ENCODE results near the gene MRPS5.

MRPS5 gene

GRCh38 chr2:95068256-95068655 lies 53.4 kb downstream of the MRPS5 start:
- no peak overlapping the region for H3K14ac ChIP-seq (ENCODE audit: low read length in 2 of 2)
- no peak overlapping the region for H3K18ac ChIP-seq (ENCODE audit: low read depth in 1 of 2, low read length in 2 of 2)
- no peak for DNase-seq
- no peaks in the 10 kb centered on the region for H3K4me1 ChIP-seq (ENCODE audit: control insufficient read depth, insufficient read depth, low read depth, low read length)
- no peak overlapping the region for H3K23ac ChIP-seq (ENCODE audit: low read length in 2 of 2)
- peaks cover 7 to 34% of the 10 kb centered on the region in 2 experiments for H3K27me3 ChIP-seq (ENCODE audit: control insufficient read depth in 1 of 2, insufficient read depth in 1 of 2, low read length in 2 of 2)
- H2AFZ ChIP-seq (ENCODE audit: low read depth, low read length), result no peak overlapping the region
- H4K91ac ChIP-seq (ENCODE audit: low read length), result no peak overlapping the region
- no peak overlapping the region for H3K27ac ChIP-seq (ENCODE audit: low read length, poor library complexity, severe bottlenecking)
- no peak overlapping the region for H2BK15ac ChIP-seq (ENCODE audit: low read depth, poor library complexity, severe bottlenecking)
- no peak overlapping the region for H2BK12ac ChIP-seq (ENCODE audit: low read length in 2 of 2)
- H3K4me3 ChIP-seq (ENCODE audit: insufficient read depth in 1 of 2, low read depth in 1 of 2, low read length in 2 of 2), result no peak overlapping the region
- H2BK5ac ChIP-seq (ENCODE audit: low read depth, low read length, poor library complexity, severe bottlenecking), result no peak overlapping the region
- no peak overlapping the region for H2AK5ac ChIP-seq (ENCODE audit: low read length, severe bottlenecking)
- WGBS, result 89% methylated on average over 1 of the region's 2 CpGs
- no peak overlapping the region for H4K8ac ChIP-seq (ENCODE audit: low read length)
- no peaks in the 10 kb centered on the region for H3K9me3 ChIP-seq (ENCODE audit: control insufficient read depth, low read length)
- no peaks in the 10 kb centered on the region for H3K36me3 ChIP-seq (ENCODE audit: control insufficient read depth in 1 of 2, insufficient read depth in 2 of 2, low read depth in 1 of 2, low read length in 2 of 2)
- H3K9ac ChIP-seq (ENCODE audit: low read length), result no peak overlapping the region
- no peak overlapping the region for H3K4me2 ChIP-seq (ENCODE audit: low read length, poor library complexity, severe bottlenecking)
- H2BK120ac ChIP-seq (ENCODE audit: low read depth, low read length), result no peak overlapping the region
- no peaks in the 10 kb centered on the region for H3K79me1 ChIP-seq (replicated peaks; ENCODE audit: low read length, poor library complexity, severe bottlenecking)
- no peak overlapping the region for H3K4ac ChIP-seq (ENCODE audit: low read depth in 1 of 2, low read length in 2 of 2)

DNA sequence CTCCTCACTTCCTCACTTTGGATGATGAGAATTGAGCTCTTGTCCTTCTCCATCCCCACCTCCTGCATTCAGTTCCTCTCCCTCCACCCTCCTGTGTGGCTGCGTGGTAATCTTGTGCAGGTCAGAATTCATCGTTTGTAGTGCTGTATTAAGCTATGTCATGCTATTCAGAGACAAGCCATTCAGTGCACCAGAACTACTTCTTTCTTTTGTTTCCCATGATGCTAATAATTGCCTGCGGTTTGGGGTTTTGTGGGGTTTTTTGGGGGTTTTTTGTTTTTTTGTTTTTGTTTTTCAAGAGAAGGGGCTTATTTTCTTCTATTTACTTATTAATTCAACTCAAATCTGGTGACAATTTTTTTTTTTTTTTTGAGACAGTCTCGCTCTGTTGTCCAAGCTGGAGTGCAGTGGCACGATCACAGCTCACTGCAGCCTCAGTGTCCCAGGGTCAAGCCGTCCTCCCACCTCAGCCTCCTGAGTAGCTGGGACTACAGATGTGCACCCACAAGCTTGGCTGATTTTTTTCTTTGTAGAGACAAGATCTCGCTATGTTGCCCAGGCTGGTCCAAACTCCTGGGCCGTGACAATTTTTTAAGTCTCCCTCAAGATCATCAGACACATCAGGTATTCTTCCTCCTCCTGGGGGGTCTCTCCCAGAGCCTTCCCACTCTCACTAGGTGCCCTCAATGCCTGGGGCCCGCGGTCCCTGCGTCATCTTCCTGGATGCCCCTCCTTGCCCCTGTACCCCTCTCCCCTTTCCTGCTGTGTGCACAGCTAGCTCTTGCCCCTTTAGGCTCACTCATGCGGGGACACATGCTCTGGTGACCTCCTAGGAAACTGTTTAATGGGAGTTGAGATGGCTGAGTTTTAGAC lies 58.3 kb downstream of the MRPS5 start:
- Histone ChIP-seq H3K4me1 (ENCODE audit: control insufficient read depth, insufficient read depth, low read depth, low read length) (peaks cover 5% of the 10 kb centered on the region), H4K8ac (ENCODE audit: low read length) (no peak overlapping the region), H3K36me3 (ENCODE audit: control insufficient read depth in 1 of 2, insufficient read depth in 2 of 2, low read depth in 1 of 2, low read length in 2 of 2) (no peaks in the 10 kb centered on the region), H2AFZ (ENCODE audit: low read depth, low read length) (no peak overlapping the region), H3K4ac (ENCODE audit: low read depth in 1 of 2, low read length in 2 of 2) (no peak overlapping the region), H2BK12ac (ENCODE audit: low read length in 2 of 2) (no peak overlapping the region), H3K79me1 (replicated peaks; ENCODE audit: low read length, poor library complexity, severe bottlenecking) (no peaks in the 10 kb centered on the region), H2BK120ac (ENCODE audit: low read depth, low read length) (no peak overlapping the region), H3K27ac (ENCODE audit: low read length, poor library complexity, severe bottlenecking) (no peak overlapping the region), H3K9me3 (ENCODE audit: control insufficient read depth, low read length) (no peaks in the 10 kb centered on the region), H2AK5ac (ENCODE audit: low read length, severe bottlenecking) (no peak overlapping the region), H3K4me3 (ENCODE audit: insufficient read depth in 1 of 2, low read depth in 1 of 2, low read length in 2 of 2) (no peak overlapping the region), H3K4me2 (ENCODE audit: low read length, poor library complexity, severe bottlenecking) (no peak overlapping the region), H3K23ac (ENCODE audit: low read length in 2 of 2) (no peak overlapping the region), H2BK15ac (ENCODE audit: low read depth, poor library complexity, severe bottlenecking) (no peak overlapping the region), H3K27me3 (ENCODE audit: control insufficient read depth in 1 of 2, insufficient read depth in 1 of 2, low read length in 2 of 2) (peaks cover 17 to 55% of the 10 kb centered on the region in 2 experiments), H3K14ac (ENCODE audit: low read length in 2 of 2) (no peak overlapping the region), H2BK5ac (ENCODE audit: low read depth, low read length, poor library complexity, severe bottlenecking) (no peak overlapping the region), H3K18ac (ENCODE audit: low read depth in 1 of 2, low read length in 2 of 2) (no peak overlapping the region), H3K9ac (ENCODE audit: low read length) (no peak overlapping the region), H4K91ac (ENCODE audit: low read length) (no peak overlapping the region)
- DNase-seq, result no peak
- WGBS, result 74% methylated on average over 7 of the region's 12 CpGs

- DNase-seq, result no peak
- no peak overlapping the region for H4K91ac ChIP-seq (ENCODE audit: low read length)
- no peak overlapping the region for H2AFZ ChIP-seq (ENCODE audit: low read depth, low read length)
- no peak overlapping the region for H3K4me3 ChIP-seq (ENCODE audit: insufficient read depth in 1 of 2, low read depth in 1 of 2, low read length in 2 of 2)
- H3K9ac ChIP-seq (ENCODE audit: low read length), result no peak overlapping the region
- H2BK120ac ChIP-seq (ENCODE audit: low read depth, low read length), result no peak overlapping the region
- H2BK5ac ChIP-seq (ENCODE audit: low read depth, low read length, poor library complexity, severe bottlenecking), result no peak overlapping the region
- no peak overlapping the region for H3K23ac ChIP-seq (ENCODE audit: low read length in 2 of 2)
- no peak overlapping the region for H3K4me2 ChIP-seq (ENCODE audit: low read length, poor library complexity, severe bottlenecking)
- H3K9me3 ChIP-seq (ENCODE audit: control insufficient read depth, low read length), result no peaks in the 10 kb centered on the region
- no peak overlapping the region for H3K14ac ChIP-seq (ENCODE audit: low read length in 2 of 2)
- H3K27me3 ChIP-seq (ENCODE audit: control insufficient read depth in 1 of 2, insufficient read depth in 1 of 2, low read length in 2 of 2), result peaks cover 18 to 63% of the 10 kb centered on the region in 2 experiments
- no peak overlapping the region for H4K8ac ChIP-seq (ENCODE audit: low read length)
- H2BK12ac ChIP-seq (ENCODE audit: low read length in 2 of 2), result no peak overlapping the region
- no peaks in the 10 kb centered on the region for H3K36me3 ChIP-seq (ENCODE audit: control insufficient read depth in 1 of 2, insufficient read depth in 2 of 2, low read depth in 1 of 2, low read length in 2 of 2)
- H3K18ac ChIP-seq (ENCODE audit: low read depth in 1 of 2, low read length in 2 of 2), result no peak overlapping the region
- H3K4ac ChIP-seq (ENCODE audit: low read depth in 1 of 2, low read length in 2 of 2), result no peak overlapping the region
- no peaks in the 10 kb centered on the region for H3K79me1 ChIP-seq (replicated peaks; ENCODE audit: low read length, poor library complexity, severe bottlenecking)
- peaks cover 5% of the 10 kb centered on the region for H3K4me1 ChIP-seq (ENCODE audit: control insufficient read depth, insufficient read depth, low read depth, low read length)
- no peak overlapping the region for H2AK5ac ChIP-seq (ENCODE audit: low read length, severe bottlenecking)
- 59% methylated on average over 11 of the region's 11 CpGs for WGBS
- no peak overlapping the region for H3K27ac ChIP-seq (ENCODE audit: low read length, poor library complexity, severe bottlenecking)
- H2BK15ac ChIP-seq (ENCODE audit: low read depth, poor library complexity, severe bottlenecking), result no peak overlapping the region
Measured at GRCh38 chr2:95062242-95063085, 59.1 kb downstream of the MRPS5 start.

DNA sequence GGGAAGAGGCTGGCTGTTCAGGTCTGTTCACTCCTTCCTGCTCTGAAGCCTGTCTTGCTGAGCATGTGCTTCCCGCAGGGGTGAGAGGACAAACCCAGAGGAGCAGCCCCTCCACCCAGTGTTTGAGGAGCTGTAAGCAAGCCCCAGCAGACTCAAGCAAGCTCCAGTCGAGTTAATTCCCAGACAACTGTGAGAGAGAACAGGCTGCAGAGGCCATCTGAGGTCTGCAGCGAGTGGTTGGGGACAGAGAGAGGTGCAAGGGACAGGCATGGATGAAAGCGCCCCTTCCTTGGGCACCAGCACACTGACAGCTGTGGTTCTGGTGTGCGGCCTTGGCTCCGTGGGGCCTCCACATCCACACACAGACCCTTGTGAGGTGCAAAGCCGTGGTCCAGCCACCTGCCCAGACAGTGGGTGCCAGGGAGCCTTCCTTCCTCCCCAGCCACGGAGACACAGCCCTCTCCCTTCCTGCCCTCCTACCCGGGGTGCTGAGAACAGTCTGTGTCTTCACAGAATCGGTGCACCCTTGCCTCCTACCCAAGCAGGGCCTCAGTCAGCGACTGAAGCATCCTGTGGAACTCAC lies 59.9 kb downstream of the MRPS5 start:
- Histone ChIP-seq H3K27me3 (ENCODE audit: control insufficient read depth in 1 of 2, insufficient read depth in 1 of 2, low read length in 2 of 2) (peaks cover 18 to 69% of the 10 kb centered on the region in 2 experiments), H2BK12ac (ENCODE audit: low read length in 2 of 2) (no peak overlapping the region), H3K27ac (ENCODE audit: low read length, poor library complexity, severe bottlenecking) (no peak overlapping the region), H3K4me3 (ENCODE audit: insufficient read depth in 1 of 2, low read depth in 1 of 2, low read length in 2 of 2) (no peak overlapping the region), H3K14ac (ENCODE audit: low read length in 2 of 2) (no peak overlapping the region), H2AFZ (ENCODE audit: low read depth, low read length) (no peak overlapping the region), H3K36me3 (ENCODE audit: control insufficient read depth in 1 of 2, insufficient read depth in 2 of 2, low read depth in 1 of 2, low read length in 2 of 2) (no peaks in the 10 kb centered on the region), H4K8ac (ENCODE audit: low read length) (no peak overlapping the region), H3K4me2 (ENCODE audit: low read length, poor library complexity, severe bottlenecking) (no peak overlapping the region), H4K91ac (ENCODE audit: low read length) (no peak overlapping the region), H2BK15ac (ENCODE audit: low read depth, poor library complexity, severe bottlenecking) (no peak overlapping the region), H3K23ac (ENCODE audit: low read length in 2 of 2) (no peak overlapping the region), H3K9me3 (ENCODE audit: control insufficient read depth, low read length) (no peaks in the 10 kb centered on the region), H2AK5ac (ENCODE audit: low read length, severe bottlenecking) (no peak overlapping the region), H3K18ac (ENCODE audit: low read depth in 1 of 2, low read length in 2 of 2) (no peak overlapping the region), H3K79me1 (replicated peaks; ENCODE audit: low read length, poor library complexity, severe bottlenecking) (no peaks in the 10 kb centered on the region), H3K4ac (ENCODE audit: low read depth in 1 of 2, low read length in 2 of 2) (no peak overlapping the region), H3K9ac (ENCODE audit: low read length) (no peak overlapping the region), H2BK5ac (ENCODE audit: low read depth, low read length, poor library complexity, severe bottlenecking) (no peak overlapping the region), H2BK120ac (ENCODE audit: low read depth, low read length) (no peak overlapping the region), H3K4me1 (ENCODE audit: control insufficient read depth, insufficient read depth, low read depth, low read length) (peaks cover 6% of the 10 kb centered on the region)
- DNase-seq, result no peak
- 59% methylated on average over 10 of the region's 11 CpGs for WGBS
